ENCODE data around the gene GALNT2. TPM values are rescaled to one million over a fixed set of nuclear protein-coding genes. Genes with fewer than 3 reads are reported as not detected.

The GALNT2 gene
- total and polyA plus RNA-seq, 2 of the 13 experiments (the other 11 are each of a cell fraction or from before 2014, with no cell fraction given) = 39.3 to 39.6 TPM

DNA sequence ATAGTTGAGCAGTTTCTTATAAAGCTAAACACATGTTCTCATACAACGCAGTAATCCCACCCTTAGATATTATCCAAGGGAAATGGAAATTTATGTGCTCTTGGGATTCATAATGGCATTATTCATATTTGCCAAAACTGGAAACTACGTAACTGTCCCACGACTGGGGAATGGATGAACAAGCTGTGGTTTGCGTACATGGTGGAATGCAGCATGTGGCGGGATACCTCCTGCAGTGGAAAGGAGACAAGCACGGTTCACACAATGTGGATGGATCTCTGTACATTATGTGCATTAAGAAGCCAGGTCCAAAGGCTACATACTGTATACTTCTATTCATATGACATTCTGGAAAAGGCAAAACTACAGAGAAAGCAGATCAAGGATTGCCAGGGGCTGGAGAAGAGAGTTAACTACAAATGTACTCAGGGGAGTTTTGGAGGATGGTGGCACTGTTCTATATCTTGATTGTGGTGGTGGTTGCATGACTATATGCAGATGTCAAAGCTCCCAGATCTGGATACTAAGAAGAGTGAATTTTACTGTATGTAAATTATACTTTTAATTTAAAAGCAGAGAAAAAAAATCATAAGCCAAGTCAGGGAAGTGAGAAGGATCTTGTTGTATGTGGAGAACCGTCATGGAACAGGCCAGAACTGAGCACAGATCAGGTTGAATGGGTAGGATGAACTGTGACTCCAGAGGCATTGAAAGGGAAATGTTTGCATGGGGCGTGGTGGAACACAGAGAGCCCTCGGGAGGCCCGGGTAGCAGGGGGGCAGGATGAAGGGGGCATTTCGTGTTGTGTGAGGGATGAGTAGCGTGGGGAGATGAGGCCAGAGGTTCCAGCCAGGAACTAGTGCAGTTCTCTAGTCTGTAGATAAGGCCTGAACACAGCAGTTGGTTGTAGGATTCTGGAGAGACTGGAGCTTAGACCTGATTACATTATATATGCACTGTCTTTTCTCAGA lies 90.7 kb downstream of the GALNT2 start (continued):
- TF ChIP-seq, protein P1, sequence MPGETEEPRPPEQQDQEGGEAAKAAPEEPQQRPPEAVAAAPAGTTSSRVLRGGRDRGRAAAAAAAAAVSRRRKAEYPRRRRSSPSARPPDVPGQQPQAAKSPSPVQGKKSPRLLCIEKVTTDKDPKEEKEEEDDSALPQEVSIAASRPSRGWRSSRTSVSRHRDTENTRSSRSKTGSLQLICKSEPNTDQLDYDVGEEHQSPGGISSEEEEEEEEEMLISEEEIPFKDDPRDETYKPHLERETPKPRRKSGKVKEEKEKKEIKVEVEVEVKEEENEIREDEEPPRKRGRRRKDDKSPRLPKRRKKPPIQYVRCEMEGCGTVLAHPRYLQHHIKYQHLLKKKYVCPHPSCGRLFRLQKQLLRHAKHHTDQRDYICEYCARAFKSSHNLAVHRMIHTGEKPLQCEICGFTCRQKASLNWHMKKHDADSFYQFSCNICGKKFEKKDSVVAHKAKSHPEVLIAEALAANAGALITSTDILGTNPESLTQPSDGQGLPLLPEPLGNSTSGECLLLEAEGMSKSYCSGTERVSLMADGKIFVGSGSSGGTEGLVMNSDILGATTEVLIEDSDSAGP (CRISPR knock-in tag; IDR thresholded peaks at IDR 0.05; ENCODE audit: borderline replicate concordance) = no peak
- TF ChIP-seq ZNF619 (CRISPR knock-in tag; IDR thresholded peaks at IDR 0.05) = no peak
- TF ChIP-seq, protein P2, sequence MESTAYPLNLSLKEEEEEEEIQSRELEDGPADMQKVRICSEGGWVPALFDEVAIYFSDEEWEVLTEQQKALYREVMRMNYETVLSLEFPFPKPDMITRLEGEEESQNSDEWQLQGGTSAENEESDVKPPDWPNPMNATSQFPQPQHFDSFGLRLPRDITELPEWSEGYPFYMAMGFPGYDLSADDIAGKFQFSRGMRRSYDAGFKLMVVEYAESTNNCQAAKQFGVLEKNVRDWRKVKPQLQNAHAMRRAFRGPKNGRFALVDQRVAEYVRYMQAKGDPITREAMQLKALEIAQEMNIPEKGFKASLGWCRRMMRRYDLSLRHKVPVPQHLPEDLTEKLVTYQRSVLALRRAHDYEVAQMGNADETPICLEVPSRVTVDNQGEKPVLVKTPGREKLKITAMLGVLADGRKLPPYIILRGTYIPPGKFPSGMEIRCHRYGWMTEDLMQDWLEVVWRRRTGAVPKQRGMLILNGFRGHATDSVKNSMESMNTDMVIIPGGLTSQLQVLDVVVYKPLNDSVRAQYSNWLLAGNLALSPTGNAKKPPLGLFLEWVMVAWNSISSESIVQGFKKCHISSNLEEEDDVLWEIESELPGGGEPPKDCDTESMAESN (CRISPR knock-in tag; conservative IDR thresholded peaks at IDR 0.05) = no peak
- TF ChIP-seq GABPB1 (CRISPR knock-in tag; IDR thresholded peaks at IDR 0.05) = no peak
- TF ChIP-seq, protein P3, sequence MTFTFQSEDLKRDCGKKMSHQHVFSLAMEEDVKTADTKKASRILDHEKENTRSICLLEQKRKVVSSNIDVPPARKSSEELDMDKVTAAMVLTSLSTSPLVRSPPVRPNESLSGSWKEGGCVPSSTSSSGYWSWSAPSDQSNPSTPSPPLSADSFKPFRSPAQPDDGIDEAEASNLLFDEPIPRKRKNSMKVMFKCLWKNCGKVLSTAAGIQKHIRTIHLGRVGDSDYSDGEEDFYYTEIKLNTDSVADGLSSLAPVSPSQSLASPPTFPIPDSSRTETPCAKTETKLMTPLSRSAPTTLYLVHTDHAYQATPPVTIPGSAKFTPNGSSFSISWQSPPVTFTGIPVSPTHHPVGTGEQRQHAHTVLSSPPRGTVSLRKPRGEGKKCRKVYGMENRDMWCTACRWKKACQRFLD (CRISPR knock-in tag; IDR thresholded peaks at IDR 0.05; ENCODE audit: borderline replicate concordance) = no peak
- TF ChIP-seq, protein P4, sequence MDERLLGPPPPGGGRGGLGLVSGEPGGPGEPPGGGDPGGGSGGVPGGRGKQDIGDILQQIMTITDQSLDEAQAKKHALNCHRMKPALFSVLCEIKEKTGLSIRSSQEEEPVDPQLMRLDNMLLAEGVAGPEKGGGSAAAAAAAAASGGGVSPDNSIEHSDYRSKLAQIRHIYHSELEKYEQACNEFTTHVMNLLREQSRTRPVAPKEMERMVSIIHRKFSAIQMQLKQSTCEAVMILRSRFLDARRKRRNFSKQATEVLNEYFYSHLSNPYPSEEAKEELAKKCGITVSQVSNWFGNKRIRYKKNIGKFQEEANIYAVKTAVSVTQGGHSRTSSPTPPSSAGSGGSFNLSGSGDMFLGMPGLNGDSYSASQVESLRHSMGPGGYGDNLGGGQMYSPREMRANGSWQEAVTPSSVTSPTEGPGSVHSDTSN (CRISPR knock-in tag; IDR thresholded peaks at IDR 0.05) = no peak
- TF ChIP-seq MED8 (CRISPR knock-in tag; IDR thresholded peaks at IDR 0.05; ENCODE audit: insufficient replicate concordance) = no peak
- TF ChIP-seq MBNL3 (CRISPR knock-in tag; conservative IDR thresholded peaks at IDR 0.05) = no peak
- TF ChIP-seq ZNF816 (CRISPR knock-in tag; IDR thresholded peaks at IDR 0.05; ENCODE audit: borderline replicate concordance) = no peak
- TF ChIP-seq GPN1 (CRISPR knock-in tag; IDR thresholded peaks at IDR 0.05; ENCODE audit: borderline replicate concordance) = no peak
- TF ChIP-seq ZNF326 (CRISPR knock-in tag; IDR thresholded peaks at IDR 0.05; ENCODE audit: borderline replicate concordance) = no peak
- TF ChIP-seq ZFP1 (CRISPR knock-in tag; IDR thresholded peaks at IDR 0.05) = no peak
- TF ChIP-seq, protein P5, sequence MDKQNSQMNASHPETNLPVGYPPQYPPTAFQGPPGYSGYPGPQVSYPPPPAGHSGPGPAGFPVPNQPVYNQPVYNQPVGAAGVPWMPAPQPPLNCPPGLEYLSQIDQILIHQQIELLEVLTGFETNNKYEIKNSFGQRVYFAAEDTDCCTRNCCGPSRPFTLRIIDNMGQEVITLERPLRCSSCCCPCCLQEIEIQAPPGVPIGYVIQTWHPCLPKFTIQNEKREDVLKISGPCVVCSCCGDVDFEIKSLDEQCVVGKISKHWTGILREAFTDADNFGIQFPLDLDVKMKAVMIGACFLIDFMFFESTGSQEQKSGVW (CRISPR knock-in tag; IDR thresholded peaks at IDR 0.05; ENCODE audit: borderline replicate concordance) = no peak
- TF ChIP-seq RORA (CRISPR knock-in tag; IDR thresholded peaks at IDR 0.05) = no peak
- TF ChIP-seq SRY (CRISPR knock-in tag; IDR thresholded peaks at IDR 0.05) = no peak
- TF ChIP-seq POLR2A (IDR thresholded peaks at IDR 0.05; ENCODE audit: insufficient read depth in 1 of 2, low read depth in 2 of 2, low read length in 2 of 2) = peak; percentile 29 to 64; a peak in 2 of 4 replicates
- TF ChIP-seq PCBP1 (IDR thresholded peaks at IDR 0.05; ENCODE audit: borderline replicate concordance, low read depth, low read length) = no peak
- no peak for TF ChIP-seq ZFP36L1 (CRISPR knock-in tag; IDR thresholded peaks at IDR 0.05)
- TF ChIP-seq ZNF34 (CRISPR knock-in tag; IDR thresholded peaks at IDR 0.05; ENCODE audit: borderline replicate concordance) = no peak

All from HepG2 (cell line).